ENCODE measurements around the gene TBC1D9B.
"Not testable (repeated sequence)": the region's sequence is repeated elsewhere in the genome, so short reads cannot be mapped to it uniquely, and the experiment has no call there.

The TBC1D9B gene

DNA sequence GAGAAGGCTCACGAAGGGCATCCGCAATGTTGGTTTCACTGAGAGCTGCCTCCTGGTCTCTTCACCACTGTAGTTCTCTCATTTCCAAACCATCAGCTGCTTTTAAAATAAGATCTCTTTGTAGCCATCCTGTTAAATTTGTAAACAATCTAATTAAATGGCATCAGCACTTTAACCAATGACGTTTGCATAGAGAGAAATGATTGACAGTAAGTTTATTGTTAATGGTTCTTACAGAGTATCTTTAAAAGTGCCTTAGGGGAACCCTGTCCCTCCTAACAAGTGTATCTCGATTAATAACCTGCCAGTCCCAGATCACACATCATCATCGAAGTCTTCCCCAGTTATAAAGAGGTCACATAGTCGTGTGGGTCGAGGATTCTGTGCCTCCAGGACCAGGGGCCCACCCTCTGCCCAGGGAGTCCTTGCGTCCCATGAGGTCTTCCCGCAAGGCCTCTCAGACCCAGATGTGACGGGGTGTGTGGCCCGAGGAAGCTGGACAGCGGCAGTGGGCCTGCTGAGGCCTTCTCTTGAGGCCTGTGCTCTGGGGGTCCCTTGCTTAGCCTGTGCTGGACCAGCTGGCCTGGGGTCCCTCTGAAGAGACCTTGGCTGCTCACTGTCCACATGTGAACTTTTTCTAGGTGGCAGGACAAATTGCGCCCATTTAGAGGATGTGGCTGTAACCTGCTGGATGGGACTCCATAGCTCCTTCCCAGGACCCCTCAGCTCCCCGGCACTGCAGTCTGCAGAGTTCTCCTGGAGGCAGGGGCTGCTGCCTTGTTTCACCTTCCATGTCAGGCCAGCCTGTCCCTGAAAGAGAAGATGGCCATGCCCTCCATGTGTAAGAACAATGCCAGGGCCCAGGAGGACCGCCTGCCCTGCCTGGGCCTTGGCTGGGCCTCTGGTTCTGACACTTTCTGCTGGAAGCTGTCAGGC lies 70.4 kb downstream of the TBC1D9B start:
- no peak for DNase-seq (ENCODE audit: low read depth)

DNA sequence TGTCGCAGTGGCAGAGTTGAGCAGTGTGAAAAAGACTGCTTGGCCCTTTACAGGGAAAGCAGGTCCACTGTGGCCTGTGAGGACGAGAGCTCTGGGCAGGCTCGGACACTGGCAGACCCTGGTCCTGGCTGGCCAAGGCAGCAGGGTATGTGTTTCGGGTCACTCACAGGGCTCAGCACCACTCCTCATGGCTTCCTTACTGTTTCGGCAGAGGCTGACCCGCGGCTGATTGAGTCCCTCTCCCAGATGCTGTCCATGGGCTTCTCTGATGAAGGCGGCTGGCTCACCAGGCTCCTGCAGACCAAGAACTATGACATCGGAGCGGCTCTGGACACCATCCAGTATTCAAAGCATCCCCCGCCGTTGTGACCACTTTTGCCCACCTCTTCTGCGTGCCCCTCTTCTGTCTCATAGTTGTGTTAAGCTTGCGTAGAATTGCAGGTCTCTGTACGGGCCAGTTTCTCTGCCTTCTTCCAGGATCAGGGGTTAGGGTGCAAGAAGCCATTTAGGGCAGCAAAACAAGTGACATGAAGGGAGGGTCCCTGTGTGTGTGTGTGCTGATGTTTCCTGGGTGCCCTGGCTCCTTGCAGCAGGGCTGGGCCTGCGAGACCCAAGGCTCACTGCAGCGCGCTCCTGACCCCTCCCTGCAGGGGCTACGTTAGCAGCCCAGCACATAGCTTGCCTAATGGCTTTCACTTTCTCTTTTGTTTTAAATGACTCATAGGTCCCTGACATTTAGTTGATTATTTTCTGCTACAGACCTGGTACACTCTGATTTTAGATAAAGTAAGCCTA lies 71.3 kb downstream of the TBC1D9B start:
- DNase-seq (ENCODE audit: low read depth) = no peak

DNA sequence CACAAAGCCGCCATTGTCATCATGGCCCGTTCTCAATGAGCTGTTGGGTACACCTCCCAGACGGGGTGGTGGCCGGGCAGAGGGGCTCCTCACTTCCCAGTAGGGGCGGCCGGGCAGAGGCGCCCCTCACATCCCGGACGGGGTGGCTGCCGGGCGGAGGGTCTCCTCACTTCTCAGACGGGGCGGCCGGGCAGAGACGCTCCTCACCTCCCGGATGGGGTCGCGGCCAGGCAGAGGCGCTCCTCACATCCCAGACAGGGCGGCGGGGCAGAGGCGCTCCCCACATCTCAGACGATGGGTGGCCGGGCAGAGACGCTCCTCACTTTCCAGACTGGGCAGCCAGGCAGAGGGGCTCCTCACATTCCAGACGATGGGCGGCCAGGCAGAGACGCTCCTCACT lies 72.8 kb downstream of the TBC1D9B start:
- not testable (repeated sequence) for DNase-seq (ENCODE audit: low read depth)

DNA sequence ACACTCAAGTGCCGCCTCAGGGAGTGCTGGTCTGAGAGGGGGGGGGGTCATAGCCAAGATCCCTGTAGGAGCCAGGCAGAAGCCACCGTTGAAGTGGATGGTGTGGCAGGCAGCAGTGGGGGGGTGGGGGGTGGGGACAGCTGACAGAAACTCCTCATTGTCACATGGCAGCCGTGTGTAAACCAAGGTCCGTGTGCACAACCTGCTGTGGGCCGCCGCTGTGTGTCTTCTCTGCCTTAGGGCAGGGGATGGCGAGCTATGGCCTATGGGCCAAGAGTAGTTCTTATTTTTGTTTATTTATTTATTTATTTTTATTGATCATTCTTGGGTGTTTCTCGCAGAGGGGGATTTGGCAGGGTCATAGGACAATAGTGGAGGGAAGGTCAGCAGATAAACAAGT lies 73.6 kb downstream of the TBC1D9B start:
- no peak for DNase-seq (ENCODE audit: low read depth)

DNA sequence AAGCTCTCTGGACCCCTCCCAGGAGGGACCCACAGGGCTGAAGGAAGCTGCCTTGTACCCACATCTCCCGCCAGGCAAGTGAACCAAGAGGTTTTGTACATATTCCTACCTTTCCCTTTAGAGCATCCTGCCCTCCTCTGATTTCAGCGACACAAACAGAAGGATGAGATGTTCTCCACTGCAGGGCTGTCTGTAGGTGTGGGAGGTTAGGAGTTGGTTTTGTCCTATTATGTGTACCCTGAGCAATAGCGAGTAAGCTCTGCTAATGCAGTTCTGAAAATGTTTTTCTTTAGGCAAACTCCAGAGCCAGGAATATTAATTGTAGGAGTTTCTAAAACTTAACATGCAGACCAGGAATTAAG lies 74.0 kb downstream of the TBC1D9B start:
- no peak for DNase-seq (ENCODE audit: low read depth)

DNA sequence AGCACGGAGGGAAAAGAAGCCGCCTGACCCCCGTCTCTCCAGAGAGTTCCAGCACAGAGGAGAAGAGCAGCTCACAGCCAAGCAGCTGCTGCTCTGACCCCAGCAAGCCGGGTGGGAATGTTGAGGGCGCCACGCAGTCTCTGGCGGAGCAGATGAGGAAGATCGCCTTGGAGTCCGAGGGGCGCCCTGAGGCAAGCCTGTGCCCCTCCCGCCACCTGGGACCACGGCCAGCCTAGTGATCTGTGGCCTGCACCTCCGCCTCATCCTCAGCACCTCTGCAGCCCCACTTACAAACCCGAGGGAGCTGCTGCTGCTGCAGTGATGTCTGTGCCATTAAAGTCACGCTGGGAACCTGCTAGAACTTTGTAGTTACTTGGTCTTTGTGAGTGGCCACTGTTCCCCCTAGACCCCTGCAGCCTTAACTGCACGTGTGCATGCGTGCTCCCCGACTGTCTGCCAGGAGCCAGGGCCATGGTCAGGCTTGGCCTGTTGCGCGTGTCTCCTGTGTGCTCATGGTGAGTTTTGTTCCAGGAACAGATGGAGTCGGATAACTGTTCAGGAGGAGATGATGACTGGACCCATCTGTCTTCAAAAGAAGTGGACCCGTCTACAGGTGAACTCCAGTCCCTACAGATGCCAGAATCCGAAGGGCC lies 74.5 kb downstream of the TBC1D9B start:
- no peak for DNase-seq (ENCODE audit: low read depth)

DNA sequence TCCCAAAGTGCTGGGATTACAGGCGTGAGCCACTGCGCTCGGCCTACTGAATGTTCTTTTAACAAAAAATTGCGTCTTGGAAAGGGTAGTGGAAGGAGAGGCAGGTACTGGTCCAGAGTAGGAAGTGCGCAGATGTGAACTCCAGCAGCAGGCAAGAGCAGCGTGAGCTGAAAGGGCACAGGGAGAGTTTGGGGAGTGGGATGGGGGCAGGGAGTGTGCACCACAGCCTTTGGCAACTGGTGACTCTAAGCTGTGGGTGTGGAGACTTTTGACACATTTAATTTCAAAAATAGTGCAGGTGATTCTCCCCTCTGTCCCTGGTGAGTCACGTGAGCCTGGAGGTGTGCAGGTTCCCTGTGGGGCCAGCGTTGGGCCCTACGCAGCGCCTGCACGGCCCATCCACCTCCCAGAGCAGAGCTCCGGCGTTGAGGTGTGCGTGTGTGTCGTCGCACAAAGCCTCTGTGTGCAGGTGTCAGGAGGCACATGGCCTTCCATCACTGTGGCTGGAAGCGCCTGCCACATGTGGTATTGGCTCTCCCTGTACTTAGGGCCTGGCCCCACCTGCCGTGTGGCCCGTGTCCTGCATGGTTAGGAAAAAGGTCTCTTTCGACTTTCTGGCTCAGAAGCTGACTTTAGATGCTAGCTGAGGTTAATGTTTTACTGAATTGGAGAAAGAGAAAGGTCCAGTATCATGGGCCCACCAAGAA lies 75.5 kb downstream of the TBC1D9B start:
- no peak for DNase-seq (ENCODE audit: low read depth)

DNA sequence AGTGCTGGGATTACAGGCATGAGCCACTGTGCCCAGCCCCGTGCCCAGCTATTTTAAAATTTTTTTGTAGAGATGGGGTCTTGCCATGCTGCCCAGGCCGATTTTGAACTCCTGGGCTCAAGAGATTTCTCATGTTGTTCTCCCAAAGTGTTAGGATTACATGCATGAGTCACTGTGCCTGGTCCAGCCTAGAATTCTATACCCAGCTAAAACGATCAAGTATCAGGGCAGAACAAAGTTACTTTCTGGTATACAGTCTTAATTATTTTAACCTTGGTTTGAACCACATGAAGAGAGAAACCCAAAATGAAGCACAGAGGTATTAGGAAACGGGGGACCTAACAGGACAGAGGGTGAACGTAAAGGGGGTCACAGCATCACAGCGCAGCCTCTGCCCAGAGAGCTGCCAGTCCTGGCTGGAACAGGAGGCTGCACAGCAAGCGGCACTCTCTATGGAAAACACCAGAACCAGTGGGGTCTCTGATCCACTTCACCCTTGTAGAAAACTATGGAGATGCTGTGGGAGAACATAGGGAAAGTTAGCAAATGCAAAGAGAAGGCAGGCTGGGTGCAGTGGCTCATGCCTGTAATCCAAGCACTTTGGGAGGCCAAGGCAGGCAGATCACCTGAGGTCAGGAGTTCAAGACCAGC lies 76.8 kb downstream of the TBC1D9B start:
- DNase-seq (ENCODE audit: low read depth) = no peak

DNA sequence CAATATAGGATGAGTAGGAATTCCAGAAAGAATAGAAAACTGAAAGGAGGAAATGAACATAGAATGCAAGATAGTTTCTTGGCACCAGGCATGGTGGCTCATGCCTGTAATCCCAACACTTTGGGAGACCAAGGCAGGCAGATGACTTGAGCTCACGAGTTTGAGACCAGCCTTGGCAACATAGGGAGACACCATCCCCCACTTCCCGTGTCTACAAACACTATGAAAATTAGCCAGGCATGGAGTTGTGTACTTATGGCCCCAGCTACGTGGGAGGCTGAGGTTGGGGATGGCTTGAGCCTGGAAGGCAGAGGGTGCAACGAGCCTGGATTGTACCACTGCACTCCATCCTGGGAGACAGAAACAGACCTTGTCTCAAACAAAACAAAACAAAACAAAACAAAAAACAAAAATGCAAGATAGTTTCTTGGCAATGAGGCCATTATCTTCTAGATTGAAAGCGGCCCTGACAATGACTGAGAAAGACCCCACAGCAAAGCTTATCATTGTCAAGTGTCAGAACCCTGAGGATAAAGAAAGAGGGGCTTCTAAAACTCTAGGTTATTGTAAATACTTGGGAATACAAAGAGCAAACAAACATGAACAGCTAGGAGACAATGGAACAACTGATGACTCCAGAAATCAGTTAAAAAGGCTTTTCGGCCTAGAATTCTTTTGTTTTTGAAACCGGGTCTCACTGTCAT lies 77.8 kb downstream of the TBC1D9B start:
- DNase-seq (ENCODE audit: low read depth) = no peak

DNA sequence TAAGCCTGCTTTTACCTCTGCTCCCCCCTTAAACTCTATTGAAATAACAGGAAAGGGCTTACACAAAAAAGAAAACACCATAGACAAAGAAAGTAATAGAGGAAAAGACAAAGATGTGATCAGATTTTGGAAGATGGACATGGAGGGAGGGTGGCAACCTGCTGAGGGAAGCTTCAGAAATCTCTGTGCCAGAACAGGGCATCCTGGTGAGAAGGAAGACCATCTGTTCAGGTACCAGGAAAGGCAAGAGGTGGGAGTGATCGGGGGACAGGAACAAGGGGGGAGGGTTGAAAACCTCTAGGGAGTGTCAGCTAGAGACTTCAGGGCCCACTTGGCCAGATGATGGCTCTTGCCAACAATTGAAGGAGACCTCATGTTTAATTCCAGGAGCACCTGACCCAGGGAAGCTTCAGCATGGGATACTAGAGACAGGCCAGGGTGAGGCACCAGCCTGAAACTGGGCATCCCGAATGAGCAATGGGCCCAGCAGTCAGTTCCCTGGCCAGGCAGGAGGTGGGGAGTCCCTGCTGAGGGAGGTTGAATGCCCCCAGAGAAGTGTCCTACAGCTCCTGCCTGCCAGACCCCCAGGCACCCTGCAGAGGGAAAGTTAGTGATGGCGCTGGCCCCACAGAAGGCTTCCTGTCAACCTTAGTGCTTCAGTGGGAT lies 78.8 kb downstream of the TBC1D9B start:
- DNase-seq (ENCODE audit: low read depth) = no peak

DNA sequence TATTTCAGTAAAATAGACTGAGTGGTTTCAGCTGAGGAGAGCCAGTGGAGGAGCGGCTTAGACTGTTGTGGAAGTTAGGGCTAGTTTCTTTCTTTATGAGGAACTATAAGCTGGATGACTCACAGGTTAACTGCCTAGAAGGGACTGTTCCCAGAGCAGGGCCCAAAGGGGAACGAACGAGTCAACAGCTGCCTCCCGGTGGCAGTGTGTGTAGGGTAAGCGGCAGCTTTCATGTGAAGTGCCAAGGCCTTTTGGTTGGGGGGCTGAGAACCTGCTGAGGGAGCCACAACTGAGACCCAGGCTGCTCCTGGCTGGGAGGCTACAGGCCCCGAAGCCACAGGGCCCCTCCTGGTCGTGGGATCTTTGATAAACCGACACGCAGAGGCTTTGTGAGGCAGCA lies 80.0 kb downstream of the TBC1D9B start:
- no peak for DNase-seq (ENCODE audit: low read depth)

DNA sequence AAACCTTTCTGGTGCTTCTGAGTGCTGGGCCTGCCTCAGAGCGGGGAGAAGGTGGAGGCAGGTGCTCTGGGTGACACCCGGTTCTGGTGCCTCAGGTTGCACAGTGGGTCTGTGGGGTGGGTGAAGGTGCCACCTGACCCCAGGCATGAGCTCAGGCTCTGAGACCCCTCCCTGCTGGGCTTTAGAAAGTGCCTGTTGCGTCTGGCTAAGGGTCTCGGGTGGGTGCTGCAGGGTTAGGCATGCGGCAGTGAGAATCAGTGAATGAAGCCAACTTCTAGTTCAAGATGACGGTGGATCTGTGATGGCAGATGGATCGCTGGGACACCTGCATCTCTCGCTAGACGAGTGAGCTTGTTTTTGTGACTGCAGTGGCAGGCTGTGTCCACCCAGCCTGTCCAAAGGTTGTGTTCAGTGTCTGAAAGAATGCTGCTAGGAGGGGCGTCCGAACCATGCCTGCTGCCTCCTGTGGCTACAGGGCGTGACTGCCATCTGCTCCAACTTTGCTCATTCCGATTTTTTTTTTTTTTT lies 82.0 kb downstream of the TBC1D9B start:
- no peak for DNase-seq (ENCODE audit: low read depth)

DNA sequence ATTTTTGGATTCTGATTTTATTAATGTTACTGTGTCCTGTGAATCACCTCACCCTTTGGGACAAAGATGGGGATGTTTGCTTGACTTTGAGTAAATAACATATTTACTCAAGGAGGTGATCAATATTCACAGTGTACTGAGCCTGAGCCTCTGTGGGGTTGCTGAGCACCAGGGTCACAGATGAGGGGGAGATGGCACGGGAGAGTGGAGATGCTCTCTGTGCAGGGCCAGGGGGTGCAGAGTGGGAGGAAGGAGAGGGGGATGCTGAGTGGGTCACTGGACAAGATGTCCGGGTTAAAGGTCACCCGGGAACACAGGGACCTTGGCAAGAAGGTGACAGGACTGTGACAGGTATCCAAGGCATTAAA lies 83.0 kb downstream of the TBC1D9B start:
- no peak for DNase-seq (ENCODE audit: low read depth)

DNA sequence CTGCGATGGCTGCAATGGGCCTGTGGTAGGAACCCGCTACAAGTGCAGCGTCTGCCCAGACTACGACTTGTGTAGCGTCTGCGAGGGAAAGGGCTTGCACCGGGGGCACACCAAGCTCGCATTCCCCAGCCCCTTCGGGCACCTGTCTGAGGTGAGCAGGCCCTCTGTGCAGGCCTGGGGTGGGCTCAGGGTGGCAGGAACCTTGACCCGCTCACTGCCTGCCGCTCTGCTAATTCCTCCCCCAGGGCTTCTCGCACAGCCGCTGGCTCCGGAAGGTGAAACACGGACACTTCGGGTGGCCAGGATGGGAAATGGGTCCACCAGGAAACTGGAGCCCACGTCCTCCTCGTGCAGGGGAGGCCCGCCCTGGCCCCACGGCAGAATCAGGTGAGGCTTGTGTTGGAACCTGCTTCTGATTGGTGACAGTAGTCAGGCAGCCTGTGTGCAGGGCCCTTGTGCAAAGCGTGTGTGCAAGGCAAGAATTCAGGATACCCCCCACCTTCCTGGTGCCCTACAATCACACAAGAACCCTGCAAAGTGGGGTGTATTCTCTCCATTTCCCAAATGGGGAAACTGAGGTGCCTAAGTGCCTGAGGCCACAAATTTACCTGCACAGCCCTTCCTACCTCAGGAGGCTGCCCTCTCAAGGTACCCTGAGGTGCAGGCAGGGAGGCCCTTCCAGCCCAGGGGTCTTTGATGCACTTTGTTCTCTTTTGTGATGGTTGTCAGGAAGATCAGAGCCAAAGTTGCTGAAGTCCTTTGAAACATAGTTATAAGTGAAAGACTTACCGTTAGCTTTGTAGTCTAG lies 83.6 kb downstream of the TBC1D9B start:
- DNase-seq (ENCODE audit: low read depth) = no peak

DNA sequence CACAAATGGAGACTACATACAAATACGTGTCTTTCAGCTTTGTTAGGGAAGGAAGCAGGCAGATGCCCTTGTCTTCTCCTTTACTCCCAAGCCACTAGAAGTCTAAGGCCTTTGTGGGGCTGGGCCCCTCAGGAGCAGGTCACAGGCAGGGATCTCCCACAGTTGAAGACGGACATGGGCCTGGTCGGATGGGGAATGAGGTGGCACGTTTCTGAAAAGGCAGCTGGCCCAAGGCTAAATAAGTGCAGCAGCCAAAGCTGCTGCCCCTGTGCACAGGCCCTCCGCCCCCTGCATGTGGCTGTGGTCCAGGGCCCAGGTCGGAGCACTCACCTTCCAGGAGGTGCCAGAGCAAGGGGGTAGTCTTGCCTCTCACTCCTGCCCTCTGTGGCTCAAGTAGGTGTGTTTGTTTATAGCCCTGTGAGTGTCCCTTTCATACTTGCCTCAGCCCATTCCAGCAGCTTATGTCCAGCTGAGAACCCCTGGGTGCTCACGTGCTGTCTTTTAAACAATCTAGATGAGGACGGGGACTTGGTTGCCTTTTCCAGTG lies 85.2 kb downstream of the TBC1D9B start:
- no peak for DNase-seq (ENCODE audit: low read depth)

DNA sequence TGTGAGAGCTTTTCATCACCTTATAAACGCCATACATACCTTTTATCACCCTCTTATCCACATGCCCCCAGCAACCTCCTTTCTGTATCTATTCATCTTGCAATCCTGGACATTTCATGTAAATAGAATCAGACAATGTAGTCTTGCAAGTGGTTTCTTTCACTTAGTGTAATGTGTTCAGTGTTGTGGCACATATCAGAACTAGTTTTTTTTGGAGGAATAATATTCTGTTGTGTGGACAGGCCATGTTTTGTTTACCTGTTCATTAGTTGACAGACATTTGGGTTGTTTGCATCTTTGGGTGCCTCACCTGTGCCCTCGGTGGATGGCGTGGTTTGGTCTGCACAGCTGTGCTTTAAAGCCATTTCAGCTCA lies 85.7 kb downstream of the TBC1D9B start:
- DNase-seq (ENCODE audit: low read depth) = no peak

DNA sequence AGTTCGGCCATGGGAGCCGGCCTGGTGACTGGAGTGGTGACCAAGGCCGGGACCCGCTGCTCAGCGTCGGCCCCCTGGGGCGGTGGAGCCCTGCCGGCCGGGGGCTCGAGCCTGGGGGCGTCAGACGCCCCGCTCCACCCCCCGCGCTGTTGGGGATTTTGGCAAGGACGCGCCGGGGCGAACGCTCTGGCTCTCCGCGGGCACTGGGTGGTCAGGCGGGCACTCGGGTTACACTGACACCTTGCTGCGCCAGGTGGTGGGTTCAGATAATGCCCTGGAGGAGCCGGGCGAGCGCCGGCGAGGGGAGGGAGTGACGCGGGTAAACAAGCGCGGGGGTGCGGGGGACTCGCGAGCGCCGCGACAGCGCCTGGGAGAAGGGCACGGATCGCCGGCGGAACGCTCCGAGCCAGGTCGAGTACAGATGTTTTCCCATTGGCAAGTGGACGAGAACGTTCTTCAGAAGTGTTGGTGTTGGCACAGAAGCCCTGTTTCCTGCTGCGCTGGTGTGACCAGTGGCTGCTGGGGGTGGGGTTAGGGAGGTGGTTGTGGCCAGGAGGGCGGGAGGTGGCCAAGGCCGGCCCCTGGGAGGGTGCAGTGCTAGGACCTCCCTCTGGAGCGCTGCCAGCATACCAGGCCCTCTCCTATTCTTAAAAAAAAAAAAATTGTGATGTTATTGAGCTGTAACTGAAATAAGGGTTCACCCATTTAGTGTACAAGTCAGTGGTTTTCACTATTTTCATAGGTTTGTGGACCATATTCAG lies 86.2 kb downstream of the TBC1D9B start:
- peak; percentile 59 for DNase-seq (ENCODE audit: low read depth)

All from HS-27A (cell line).